Activated T-helper 17 cell treated with anti-CD3 and anti-CD28 coated beads, Interleukin-2, amount 50 U/mL, for 72 hours (primary cell): ENCODE results near the gene NTHL1. TPM values are rescaled to one million over a fixed set of nuclear protein-coding genes. Genes with fewer than 3 reads are reported as not detected.
"Not testable (repeated sequence)": the region's sequence is repeated elsewhere in the genome, so short reads cannot be mapped to it uniquely, and the experiment has no call there.

Source experiments
- ATAC-seq: fragments of 150-1000 bp; cut with Tn5 transposase; replicated peaks from 2 replicates; pipeline ENCODE4 v1.10.0; 2021; ENCODE audit warnings: mild to moderate bottlenecking, moderate library complexity
- H3K27ac Mint-ChIP-seq: one replicate; pipeline ENCODE4 v1.8.0; 2022; ENCODE audit warnings: mixed read lengths
- H3K27me3 Mint-ChIP-seq: one replicate; pipeline ENCODE4 v1.8.0; 2022; ENCODE audit warnings: mixed read lengths
- H3K36me3 Mint-ChIP-seq: one replicate; pipeline ENCODE4 v1.8.0; 2022; ENCODE audit warnings: low read depth, mild to moderate bottlenecking, mixed read lengths
- H3K4me1 Mint-ChIP-seq: one replicate; pipeline ENCODE4 v1.8.0; 2022; ENCODE audit warnings: mixed read lengths
- H3K4me3 Mint-ChIP-seq: one replicate; pipeline ENCODE4 v1.8.0; 2022; ENCODE audit warnings: mild to moderate bottlenecking, mixed read lengths
- H3K9me3 Mint-ChIP-seq: one replicate; pipeline ENCODE4 v1.8.0; 2022; ENCODE audit warnings: mixed read lengths
- total RNA-seq, 2 donors: library from RNA; stranded (reverse); gene quantifications; one replicate each; pipeline ENCODE4 v1.2.3, GENCODE V29; 2022

The NTHL1 gene
- total RNA-seq, 2 donors from 2014 or later = 13.2 to 37.6 TPM

DNA sequence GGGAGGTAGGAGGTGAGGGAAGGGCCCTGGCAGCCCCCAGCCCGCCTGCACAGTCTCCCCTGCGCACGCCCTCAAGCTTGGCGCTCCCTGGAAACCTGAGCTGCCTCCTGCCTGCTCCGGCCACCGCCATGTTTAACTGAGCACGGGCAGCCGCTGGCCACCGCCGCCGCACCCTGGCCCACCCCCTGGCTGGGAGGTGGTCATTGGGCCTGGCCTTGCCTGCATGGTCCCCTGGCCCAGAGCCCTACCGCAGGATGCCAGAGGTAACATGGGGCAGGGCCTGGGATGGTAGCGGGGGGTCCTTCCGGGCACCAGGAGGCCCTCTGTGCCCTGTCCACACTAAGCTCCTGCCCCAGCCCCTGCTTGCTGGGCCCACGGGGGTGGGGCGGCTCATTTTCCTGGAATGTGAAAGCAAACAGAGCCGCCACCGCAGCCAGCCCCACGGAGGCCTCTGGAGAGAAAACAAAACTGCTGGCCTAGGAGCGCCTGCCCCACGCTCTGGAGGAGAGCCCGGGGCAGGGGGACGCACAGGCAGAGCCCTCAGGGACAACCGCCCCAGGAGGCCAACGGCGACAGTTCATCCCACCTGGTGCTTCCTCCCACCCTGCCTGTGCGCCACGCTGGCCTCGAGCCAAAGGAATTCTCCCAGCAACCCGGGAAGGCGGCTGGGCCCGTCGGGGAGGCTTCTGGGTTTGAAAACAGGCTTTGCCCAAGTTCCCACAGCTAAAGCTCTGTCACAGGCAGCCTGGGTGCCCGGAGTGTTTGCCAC is 12.0 kb downstream of the NTHL1 start:
- no peak overlapping the region for H3K27ac Mint-ChIP-seq
- H3K4me1 Mint-ChIP-seq = no peaks in the 10 kb centered on the region
- H3K27me3 Mint-ChIP-seq = no peaks in the 10 kb centered on the region
- no peaks in the 10 kb centered on the region for H3K9me3 Mint-ChIP-seq
- no peak overlapping the region for H3K4me3 Mint-ChIP-seq
- ATAC-seq = no peak
- H3K36me3 Mint-ChIP-seq = no peaks in the 10 kb centered on the region

DNA sequence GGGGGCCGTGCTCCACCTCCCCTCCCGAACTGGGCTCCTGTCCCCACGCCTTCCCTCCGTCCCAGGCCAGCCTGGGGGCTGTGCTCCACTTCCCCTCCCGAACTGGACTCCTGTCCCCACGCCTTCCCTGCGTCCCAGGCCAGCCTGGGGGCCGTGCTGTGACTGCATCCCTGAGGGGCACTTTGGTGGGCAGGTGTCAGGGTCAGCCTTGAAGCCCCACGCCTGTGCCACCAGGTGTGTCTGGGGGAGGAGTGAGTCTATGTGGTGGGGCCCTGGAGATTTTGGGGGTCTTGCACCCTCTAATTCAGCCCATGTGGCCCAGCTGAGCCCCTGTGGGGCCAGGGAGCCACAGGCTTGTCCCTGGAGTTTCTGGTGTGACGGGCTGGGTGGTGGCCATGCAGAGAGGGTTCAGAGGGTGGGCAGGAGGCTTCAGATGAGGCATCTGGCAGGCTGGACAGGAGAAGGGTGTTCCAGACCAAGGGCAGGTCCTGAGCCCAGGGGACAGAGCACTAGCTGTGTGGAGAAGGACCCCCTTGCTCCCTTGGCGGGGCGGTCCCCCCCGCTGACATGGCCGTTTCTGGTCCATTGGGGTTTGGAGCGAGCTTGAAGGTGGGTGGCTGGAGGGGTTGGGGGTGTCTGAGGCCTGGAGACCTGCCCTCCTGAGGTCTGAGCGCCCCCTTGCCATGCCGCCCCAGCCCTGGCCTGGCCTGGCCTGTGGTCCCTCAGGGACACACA is 12.8 kb downstream of the NTHL1 start:
- Mint-ChIP-seq H3K36me3 (no peaks in the 10 kb centered on the region), H3K4me1 (no peaks in the 10 kb centered on the region), H3K4me3 (no peak overlapping the region), H3K9me3 (no peaks in the 10 kb centered on the region), H3K27ac (no peak overlapping the region), H3K27me3 (no peaks in the 10 kb centered on the region)
- ATAC-seq = no peak

DNA sequence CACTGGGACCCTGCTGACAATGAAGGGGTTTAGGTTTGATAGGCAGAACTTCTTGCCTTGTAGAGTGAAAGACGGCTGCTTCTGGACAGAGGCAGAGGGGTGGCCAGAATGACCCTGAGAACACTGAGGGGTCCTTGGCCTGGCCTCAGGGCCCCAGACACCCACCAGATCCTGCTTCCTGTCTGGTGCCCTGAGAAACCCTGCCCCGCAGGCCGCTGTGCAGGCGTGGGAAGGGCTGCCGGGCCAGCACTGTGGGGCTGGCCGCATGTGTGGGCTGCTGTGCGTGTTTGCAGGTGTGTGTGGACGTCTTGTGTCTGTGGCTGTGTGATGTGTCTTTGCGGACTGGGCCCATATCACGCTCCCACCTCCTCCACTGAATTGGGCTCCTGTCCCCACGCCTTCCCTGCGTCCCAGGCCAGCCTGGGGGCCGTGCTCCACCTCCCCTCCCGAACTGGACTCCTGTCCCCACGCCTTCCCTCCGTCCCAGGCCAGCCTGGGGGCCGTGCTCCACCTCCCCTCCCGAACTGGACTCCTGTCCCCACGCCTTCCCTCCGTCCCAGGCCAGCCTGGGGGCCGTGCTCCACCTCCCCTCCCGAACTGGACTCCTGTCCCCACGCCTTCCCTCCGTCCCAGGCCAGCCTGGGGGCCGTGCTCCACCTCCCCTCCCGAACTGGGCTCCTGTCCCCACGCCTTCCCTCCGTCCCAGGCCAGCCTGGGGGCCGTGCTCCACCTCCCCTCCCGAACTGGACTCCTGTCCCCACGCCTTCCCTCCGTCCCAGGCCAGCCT is 13.5 kb downstream of the NTHL1 start:
- H3K9me3 Mint-ChIP-seq = not testable (repeated sequence)

DNA sequence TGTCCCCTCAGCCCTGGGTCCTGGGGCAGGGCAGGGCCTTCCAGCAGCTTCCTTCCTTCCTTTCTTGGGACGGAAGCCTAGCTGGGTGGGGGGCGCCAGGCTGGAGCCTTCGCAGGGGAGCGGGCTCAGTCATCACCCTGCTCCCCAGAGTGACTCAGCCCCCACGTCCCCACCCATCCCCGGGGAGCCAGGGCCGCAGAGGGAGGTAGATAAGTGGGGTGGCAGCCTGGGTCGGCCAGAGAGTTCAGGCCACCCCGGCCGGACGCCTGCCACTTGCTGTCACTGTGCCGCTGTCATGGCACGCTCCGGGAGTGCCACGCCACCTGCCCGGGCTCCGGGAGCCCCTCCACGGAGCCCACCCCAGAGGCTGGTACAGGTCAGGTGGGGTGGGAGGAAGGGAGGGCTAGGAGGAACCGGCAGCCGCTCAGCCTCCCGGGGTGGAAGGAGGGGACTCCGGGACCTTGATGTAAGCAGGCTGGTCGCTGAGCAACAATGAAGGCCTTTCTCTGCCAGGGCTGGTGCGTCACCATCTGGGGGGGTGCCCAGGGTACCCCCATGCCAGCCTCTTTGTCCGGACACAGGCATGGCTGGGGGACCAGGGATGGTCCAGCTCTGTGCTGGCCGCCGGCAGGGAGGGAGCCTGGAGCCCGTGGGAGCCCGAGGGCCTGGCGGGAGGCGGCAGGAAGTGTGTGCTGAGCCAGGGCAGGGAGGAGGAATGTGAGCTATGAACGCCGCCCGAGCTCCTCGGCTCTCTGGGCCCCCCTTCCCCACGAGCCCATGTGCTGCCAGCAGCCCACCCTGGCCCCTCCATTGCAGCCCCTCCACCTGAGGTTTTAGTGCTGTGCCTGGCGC is 14.4 kb downstream of the NTHL1 start:
- Mint-ChIP-seq H3K9me3 (no peaks in the 10 kb centered on the region), H3K36me3 (no peaks in the 10 kb centered on the region), H3K4me1 (no peaks in the 10 kb centered on the region), H3K27me3 (no peaks in the 10 kb centered on the region), H3K27ac (no peak overlapping the region), H3K4me3 (no peak overlapping the region)
- ATAC-seq = peak; percentile 26

More for the DNA sequence above, 13.5 kb downstream of the NTHL1 start:
- H3K27me3 Mint-ChIP-seq, H3K4me1 Mint-ChIP-seq, H3K36me3 Mint-ChIP-seq, H3K4me3 Mint-ChIP-seq, ATAC-seq, H3K27ac Mint-ChIP-seq: not testable (repeated sequence)

- no peaks in the 10 kb centered on the region for H3K27me3 Mint-ChIP-seq
- H3K9me3 Mint-ChIP-seq = no peaks in the 10 kb centered on the region
- H3K4me3 Mint-ChIP-seq = no peak overlapping the region
- H3K36me3 Mint-ChIP-seq = no peaks in the 10 kb centered on the region
- H3K4me1 Mint-ChIP-seq = no peaks in the 10 kb centered on the region
- ATAC-seq = no peak
- H3K27ac Mint-ChIP-seq = no peak overlapping the region
These were observed 15.2 kb downstream of the NTHL1 start for GRCh38 chr16:2032285-2033056.

GRCh38 chr16:2031081-2031577 is 16.5 kb downstream of the NTHL1 start:
- no peaks in the 10 kb centered on the region for H3K27me3 Mint-ChIP-seq
- ATAC-seq = no peak
- H3K9me3 Mint-ChIP-seq = no peaks in the 10 kb centered on the region
- no peak overlapping the region for H3K27ac Mint-ChIP-seq
- no peak overlapping the region for H3K4me3 Mint-ChIP-seq
- H3K36me3 Mint-ChIP-seq = no peaks in the 10 kb centered on the region
- no peaks in the 10 kb centered on the region for H3K4me1 Mint-ChIP-seq

GRCh38 chr16:2030036-2030435 is 17.6 kb downstream of the NTHL1 start:
- H3K27me3 Mint-ChIP-seq = no peaks in the 10 kb centered on the region
- no peak overlapping the region for H3K4me3 Mint-ChIP-seq
- no peaks in the 10 kb centered on the region for H3K36me3 Mint-ChIP-seq
- ATAC-seq = no peak
- H3K4me1 Mint-ChIP-seq = no peaks in the 10 kb centered on the region
- no peaks in the 10 kb centered on the region for H3K9me3 Mint-ChIP-seq
- no peak overlapping the region for H3K27ac Mint-ChIP-seq

- Mint-ChIP-seq H3K4me1 (no peaks in the 10 kb centered on the region), H3K27me3 (no peaks in the 10 kb centered on the region), H3K4me3 (no peak overlapping the region), H3K9me3 (no peaks in the 10 kb centered on the region), H3K27ac (no peak overlapping the region), H3K36me3 (no peaks in the 10 kb centered on the region)
- ATAC-seq = no peak
These were observed 18.3 kb downstream of the NTHL1 start for GRCh38 chr16:2029350-2029749.

- Mint-ChIP-seq H3K4me1 (no peaks in the 10 kb centered on the region), H3K9me3 (no peaks in the 10 kb centered on the region), H3K27ac (no peak overlapping the region), H3K4me3 (no peak overlapping the region), H3K36me3 (no peaks in the 10 kb centered on the region), H3K27me3 (no peaks in the 10 kb centered on the region)
- no peak for ATAC-seq
These were observed 18.9 kb downstream of the NTHL1 start for GRCh38 chr16:2028620-2029220.

DNA sequence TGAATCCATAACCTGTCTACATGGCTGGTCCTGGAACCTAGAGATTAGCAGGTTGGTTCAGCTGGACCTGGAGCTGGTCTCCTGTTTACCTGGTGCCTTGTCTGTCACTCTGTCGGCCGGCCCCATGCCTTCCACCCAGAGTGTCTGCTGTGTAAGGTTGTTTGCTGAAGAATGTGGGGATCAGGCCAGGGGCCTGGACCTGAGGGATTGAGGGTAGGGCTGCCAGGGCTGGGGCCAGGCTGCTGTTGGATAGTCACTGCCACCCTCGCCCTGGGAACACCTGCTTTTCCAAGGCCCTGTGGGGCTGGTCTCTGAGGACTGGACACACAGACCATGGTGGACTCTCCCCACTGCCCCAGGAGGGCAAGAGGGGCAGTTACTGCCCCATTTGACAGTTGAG is 19.5 kb downstream of the NTHL1 start:
- Mint-ChIP-seq H3K27ac (no peak overlapping the region), H3K9me3 (no peaks in the 10 kb centered on the region), H3K27me3 (no peaks in the 10 kb centered on the region), H3K36me3 (no peaks in the 10 kb centered on the region), H3K4me1 (no peaks in the 10 kb centered on the region), H3K4me3 (no peak overlapping the region)
- no peak for ATAC-seq

DNA sequence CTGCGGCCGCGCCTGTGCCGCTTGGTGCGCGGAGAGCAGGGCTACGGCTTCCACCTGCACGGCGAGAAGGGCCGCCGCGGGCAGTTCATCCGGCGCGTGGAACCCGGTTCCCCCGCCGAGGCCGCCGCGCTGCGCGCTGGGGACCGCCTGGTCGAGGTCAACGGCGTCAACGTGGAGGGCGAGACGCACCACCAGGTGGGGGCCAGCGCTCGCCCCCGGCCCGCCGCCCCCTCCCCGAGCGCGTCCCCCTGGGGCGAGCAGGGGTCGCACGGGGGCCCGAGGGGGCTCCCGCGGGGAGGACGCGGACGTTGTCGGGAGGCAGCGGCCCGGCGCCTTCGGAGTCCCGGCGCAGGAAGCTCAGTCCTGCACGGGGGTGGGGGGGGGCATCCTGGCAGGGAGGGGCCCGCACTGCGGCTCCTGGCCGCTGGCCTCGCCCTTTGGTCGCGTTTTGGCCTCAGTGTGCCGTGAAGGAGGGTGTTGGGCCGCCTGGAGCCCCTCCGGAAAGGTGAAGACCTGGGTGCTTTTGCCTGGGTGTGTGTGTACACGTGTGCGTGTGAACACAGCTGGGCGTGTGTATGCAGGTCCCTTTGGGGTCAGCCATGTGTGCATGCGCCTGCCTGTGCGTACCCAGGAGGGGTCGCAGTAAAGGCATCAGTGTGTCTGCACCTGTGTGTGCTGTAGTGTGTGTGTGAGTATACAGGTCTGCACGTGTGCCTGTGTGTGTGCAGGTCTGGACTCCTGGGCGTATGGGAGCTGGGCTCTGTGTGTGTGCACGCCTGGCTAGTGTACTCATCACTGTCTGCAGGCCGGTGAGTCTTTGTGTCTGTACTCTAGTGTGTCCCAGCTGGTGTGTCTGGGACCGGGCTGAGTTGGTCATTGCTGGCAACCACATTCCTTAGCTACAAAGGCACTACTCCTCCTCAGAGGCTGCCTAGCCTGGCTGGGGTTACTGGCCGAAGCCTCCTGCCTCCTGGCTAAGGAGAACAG is 20.3 kb downstream of the NTHL1 start:
- Mint-ChIP-seq H3K4me1 (no peaks in the 10 kb centered on the region), H3K4me3 (peak overlapping the region; percentile 59), H3K27ac (no peak overlapping the region), H3K9me3 (no peaks in the 10 kb centered on the region), H3K36me3 (no peaks in the 10 kb centered on the region), H3K27me3 (peaks cover 3% of the 10 kb centered on the region)
- no peak for ATAC-seq

GRCh38 chr16:2026461-2027023 is 21.1 kb downstream of the NTHL1 start, which contains the start of gene NHERF2:
TSS of gene NHERF2 (plus strand) at chr16:2026902. CDS start at chr16:2027006, 104 bp downstream.
- H3K4me3 Mint-ChIP-seq = peak within 1 kb of the TSS; percentile 59
- H3K4me1 Mint-ChIP-seq = no peaks in the 10 kb centered on the region
- H3K36me3 Mint-ChIP-seq = no peaks in the 10 kb centered on the region
- no peak within 1 kb of the TSS for H3K27ac Mint-ChIP-seq
- ATAC-seq = no peak
- no peaks in the 10 kb centered on the region for H3K9me3 Mint-ChIP-seq
- H3K27me3 Mint-ChIP-seq = peaks cover 5% of the 10 kb centered on the region
